Measurements from ENCODE around the gene MDM2. TPM values are rescaled to one million over a fixed set of nuclear protein-coding genes. Genes with fewer than 3 reads are reported as not detected.
"Not testable (repeated sequence)": the region's sequence is repeated elsewhere in the genome, so short reads cannot be mapped to it uniquely, and the experiment has no call there.

The MDM2 gene
- polyA plus RNA-seq, 3 donors: 16.2 to 39.9 (median 27.6) TPM

GRCh38 chr12:68811573-68811972 is 3.6 kb downstream of the MDM2 start:
- Histone ChIP-seq H4K20me1 (ENCODE audit: insufficient read depth, low read length) (peaks cover 67% of the 10 kb centered on the region), H3K79me2 (ENCODE audit: insufficient read depth, low read length) (peaks cover 85% of the 10 kb centered on the region), H3K36me3 (replicated peaks in 1 of 2; ENCODE audit: control insufficient read depth in 1 of 2, insufficient read depth in 2 of 2, low read length in 2 of 2) (peaks cover 57 to 60% of the 10 kb centered on the region in 2 donors), H3K4me1 (ENCODE audit: control insufficient read depth in 1 of 2, insufficient read depth in 2 of 2, low read length in 2 of 2) (peaks cover 14 to 22% of the 10 kb centered on the region in 2 donors)
- H3K4me2 ChIP-seq (replicated peaks; ENCODE audit: extremely low read depth, low read length, poor library complexity, severe bottlenecking); H3K9me3 Mint-ChIP-seq; H3K4me3 ChIP-seq (replicated peaks in 1 of 3; ENCODE audit: low read depth in 2 of 3, low read length in 3 of 3); DNase-seq; H3K4me3 Mint-ChIP-seq; H3K9me3 ChIP-seq (replicated peaks in 1 of 2; ENCODE audit: control insufficient read depth in 1 of 2, insufficient read depth in 1 of 2, low read length in 2 of 2); H3K27me3 ChIP-seq (ENCODE audit: control insufficient read depth in 2 of 2, insufficient read depth in 2 of 2, low read length in 2 of 2); intact Hi-C loops (cut with micrococcal nuclease); H3K27me3 Mint-ChIP-seq (ENCODE audit: low read depth in 3 of 3); H3K27ac ChIP-seq (ENCODE audit: low read depth in 1 of 2, low read length in 2 of 2); H3K9ac ChIP-seq (ENCODE audit: insufficient read depth, low read length, poor library complexity, severe bottlenecking); H2AFZ ChIP-seq (ENCODE audit: insufficient read depth, low read depth, low read length, poor library complexity, severe bottlenecking): not testable (repeated sequence)
- Mint-ChIP-seq H3K36me3 (peaks cover 40 to 66% of the 10 kb centered on the region in 2 donors), H3K4me1 (peaks cover 35% of the 10 kb centered on the region), H3K27ac (peak overlapping the region in 3 of 7 donors; percentile 15 to 66 (median 30))
- WGBS (ENCODE audit: insufficient coverage): 90% methylated on average over 4 of the region's 6 CpGs

GRCh38 chr12:68812553-68813241 is 4.7 kb downstream of the MDM2 start:
- H3K4me1 Mint-ChIP-seq: peaks cover 27% of the 10 kb centered on the region
- H3K4me3 Mint-ChIP-seq: no peak overlapping the region
- peaks cover 95% of the 10 kb centered on the region for H3K79me2 ChIP-seq (ENCODE audit: insufficient read depth, low read length)
- H3K9ac ChIP-seq (ENCODE audit: insufficient read depth, low read length, poor library complexity, severe bottlenecking): no peak overlapping the region
- intact Hi-C loops (cut with micrococcal nuclease): no loop called here
- peaks cover 47 to 75% of the 10 kb centered on the region in 2 donors for H3K36me3 Mint-ChIP-seq
- DNase-seq: no peak
- no peaks in the 10 kb centered on the region for H3K9me3 ChIP-seq (replicated peaks in 1 of 2; ENCODE audit: control insufficient read depth in 1 of 2, insufficient read depth in 1 of 2, low read length in 2 of 2)
- no CpG with 5 or more reads among the region's 1 CpG for WGBS (ENCODE audit: insufficient coverage)
- no peak for TF ChIP-seq CTCF (IDR thresholded peaks at IDR 0.05)
- H3K4me2 ChIP-seq (replicated peaks; ENCODE audit: extremely low read depth, low read length, poor library complexity, severe bottlenecking): no peak overlapping the region
- H3K4me1 ChIP-seq (ENCODE audit: control insufficient read depth in 1 of 2, insufficient read depth in 2 of 2, low read length in 2 of 2): peaks cover 6 to 14% of the 10 kb centered on the region in 2 donors
- peaks cover 78% of the 10 kb centered on the region for H4K20me1 ChIP-seq (ENCODE audit: insufficient read depth, low read length)
- H3K4me3 ChIP-seq (replicated peaks in 1 of 3; ENCODE audit: low read depth in 2 of 3, low read length in 3 of 3): no peak overlapping the region
- peak overlapping the region in 1 of 2 donors; percentile 45 for H3K27ac ChIP-seq (ENCODE audit: low read depth in 1 of 2, low read length in 2 of 2)
- H3K27ac Mint-ChIP-seq: peak overlapping the region in 3 of 7 donors; percentile 24 to 83 (median 40)
- no peaks in the 10 kb centered on the region for H3K27me3 Mint-ChIP-seq (ENCODE audit: low read depth in 3 of 3)
- H3K9me3 Mint-ChIP-seq: peaks cover 0 to 3% (median 0%) of the 10 kb centered on the region in 7 donors
- H2AFZ ChIP-seq (ENCODE audit: insufficient read depth, low read depth, low read length, poor library complexity, severe bottlenecking): no peak overlapping the region
- peaks cover 68 to 70% of the 10 kb centered on the region in 2 donors for H3K36me3 ChIP-seq (replicated peaks in 1 of 2; ENCODE audit: control insufficient read depth in 1 of 2, insufficient read depth in 2 of 2, low read length in 2 of 2)
- H3K27me3 ChIP-seq (ENCODE audit: control insufficient read depth in 2 of 2, insufficient read depth in 2 of 2, low read length in 2 of 2): no peaks in the 10 kb centered on the region
